CD4-positive, alpha-beta memory T cell (primary cell): Measurements from ENCODE around the gene C20orf204. TPM values are rescaled to one million over a fixed set of nuclear protein-coding genes. Genes with fewer than 3 reads are reported as not detected.
"Not testable (repeated sequence)": the region's sequence is repeated elsewhere in the genome, so short reads cannot be mapped to it uniquely, and the experiment has no call there.

ENCODE experiments used
- CTCF ChIA-PET: fragments of 350-600 bp; sonication (Branson Sonifier 250); formaldehyde crosslinking; loops from one replicate; lab custom pipeline; 2021; ENCODE audit warnings: inconsistent platforms; ENCODE audit not compliant: partially characterized antibody; lab: Charles Lee
- POLR2A ChIA-PET: fragments of 350-600 bp; sonication (Branson Sonifier 250); formaldehyde crosslinking; loops from one replicate; lab custom pipeline; 2021; ENCODE audit not compliant: partially characterized antibody; lab: Charles Lee
- DNase-seq, 5 donors: peaks; one replicate each; pipeline versions ENCODE4 v3.0.0 to v3.0.0-alpha.2; 2020 to 2022; ENCODE audit warnings: mixed read lengths in 1 of 5
- H3K27ac ChIP-seq: one replicate; pipeline ENCODE4 v1.7.0; 2013; ENCODE audit warnings: low read depth, low read length
- H3K27me3 ChIP-seq: 2 replicates; pipeline ENCODE4 v1.7.0; 2013; ENCODE audit warnings: mild to moderate bottlenecking, low read length, moderate library complexity; ENCODE audit not compliant: insufficient read depth
- H3K36me3 ChIP-seq: 2 replicates; pipeline ENCODE4 v1.7.0; 2013; ENCODE audit warnings: mild to moderate bottlenecking, low read length, moderate library complexity; ENCODE audit not compliant: insufficient read depth
- H3K4me1 ChIP-seq: 2 replicates; pipeline ENCODE4 v1.7.0; 2013; ENCODE audit warnings: mild to moderate bottlenecking, low read length, moderate library complexity; ENCODE audit not compliant: insufficient read depth
- H3K4me3 ChIP-seq, 2 donors: one replicate each; pipeline ENCODE4 v1.7.0; 2013; ENCODE audit warnings: low read length in 2 of 2, mild to moderate bottlenecking in 1 of 2
- H3K9me3 ChIP-seq, 2 donors: one replicate each; pipeline ENCODE4 v1.7.0; 2013; ENCODE audit warnings: low read length in 2 of 2, control low read depth in 1 of 2; ENCODE audit not compliant: control insufficient read depth in 1 of 2
- H3K27ac Mint-ChIP-seq, 7 donors: one replicate each; pipeline ENCODE4 v1.8.0; 2020 to 2021; ENCODE audit warnings: mixed read lengths in 7 of 7, mild to moderate bottlenecking in 6 of 7, inconsistent platforms in 3 of 7, moderate library complexity in 3 of 7
- H3K27me3 Mint-ChIP-seq, 2 donors: one replicate each; pipeline ENCODE4 v1.8.0; 2020 to 2021; ENCODE audit warnings: mixed read lengths in 2 of 2
- H3K36me3 Mint-ChIP-seq, 2 donors: one replicate each; pipeline ENCODE4 v1.8.0; 2020 to 2021; ENCODE audit warnings: mixed read lengths in 2 of 2, inconsistent platforms in 1 of 2, mild to moderate bottlenecking in 1 of 2
- H3K4me1 Mint-ChIP-seq, 4 donors: one replicate each; pipeline ENCODE4 v1.8.0; 2020 to 2021; ENCODE audit warnings: mixed read lengths in 4 of 4, mild to moderate bottlenecking in 1 of 4
- H3K4me3 Mint-ChIP-seq, 8 donors: one replicate each; pipeline ENCODE4 v1.8.0; 2020 to 2021; ENCODE audit warnings: mixed read lengths in 8 of 8, mild to moderate bottlenecking in 7 of 8, moderate library complexity in 6 of 8, inconsistent platforms in 3 of 8
- H3K9me3 Mint-ChIP-seq, 8 donors: one replicate each; pipeline ENCODE4 v1.8.0; 2020 to 2021; ENCODE audit warnings: mixed read lengths in 8 of 8, mild to moderate bottlenecking in 5 of 8, inconsistent platforms in 3 of 8, moderate library complexity in 1 of 8
- intact Hi-C: fragments of 100-400 bp; cut with micrococcal nuclease; formaldehyde crosslinking; loops from one replicate; pipeline ENCODE4 v1.15.1; 2023
- microRNA-seq: library from miRNA; unstranded; fragments of <30 nt; microRNA quantifications from one replicate; pipeline ENCODE4 v1.2.0, GENCODE V29; 2021; ENCODE audit warnings: borderline replicate concordance, borderline number of aligned reads, borderline microRNAs expressed, mixed read lengths
- polyA plus RNA-seq, 2 donors: library from polyadenylated mRNA; unstranded; fragments of 300-500 nt; fragmentation: Illumina TruSeq; gene quantifications; one replicate each; pipeline ENCODE4 v1.2.3, GENCODE V29; 2021
- total RNA-seq, 2 experiments: library from RNA; stranded (reverse); gene quantifications; one replicate each; pipeline ENCODE4 v1.2.3, GENCODE V29; 2021

Gene C20orf204
- total and polyA plus RNA-seq, 4 experiments from 2014 or later: 0.22 to 4.1 (median 3.7) TPM; not detected in 1

GRCh38 chr20:64088586-64088985 lies 52.6 kb downstream of the C20orf204 start:
- CTCF ChIA-PET: not testable (repeated sequence)

More at GRCh38 chr20:64088586-64088985, 52.6 kb downstream of the C20orf204 start:
- H3K9me3 ChIP-seq, H3K4me3 Mint-ChIP-seq, H3K36me3 Mint-ChIP-seq, H3K27me3 ChIP-seq, H3K27ac ChIP-seq, DNase-seq, H3K36me3 ChIP-seq, intact Hi-C loops, H3K4me3 ChIP-seq, H3K4me1 ChIP-seq, H3K27ac Mint-ChIP-seq, POLR2A ChIA-PET, H3K27me3 Mint-ChIP-seq: not testable (repeated sequence)
- Mint-ChIP-seq H3K4me1 (peaks cover 6 to 15% (median 8%) of the 10 kb centered on the region in 4 donors), H3K9me3 (peaks cover 0 to 14% (median 3%) of the 10 kb centered on the region in 8 donors)

Small RNAs within 50 kb of the gene (microRNA-seq; reads per million reads assigned to microRNA genes)
- not detected for gene MIR6813

Other genes with a start within 250 kb of the C20orf204 start
- under 1 TPM; 0.28 to 0.87 TPM for gene ZBTB46, start 204.9 kb upstream of the C20orf204 start, total RNA-seq
- under 1 TPM in 1 of 2 donors, not detected in 1; 0.09 TPM for gene ZBTB46, start 204.9 kb upstream of the C20orf204 start, polyA plus RNA-seq
- gene ABHD16B, start 174.7 kb upstream of the C20orf204 start, total RNA-seq: not detected
- gene ABHD16B, start 174.7 kb upstream of the C20orf204 start, polyA plus RNA-seq: not detected
- 10 to 100 TPM; 44.4 to 44.9 TPM for gene TPD52L2, start 170.9 kb upstream of the C20orf204 start, total RNA-seq
- 10 to 100 TPM; 66.4 to 76.1 TPM for gene TPD52L2, start 170.9 kb upstream of the C20orf204 start, polyA plus RNA-seq
- 10 to 100 TPM; 53.3 to 54.4 TPM for gene DNAJC5, start 141.1 kb upstream of the C20orf204 start, total RNA-seq
- 1 to 10 TPM; 4.9 to 9.2 TPM for gene DNAJC5, start 141.1 kb upstream of the C20orf204 start, polyA plus RNA-seq
- gene UCKL1, start 79.8 kb upstream of the C20orf204 start, total RNA-seq: 10 to 100 TPM; 53.7 to 55.1 TPM
- 10 to 100 TPM; 26.2 to 31.8 TPM for gene UCKL1, start 79.8 kb upstream of the C20orf204 start, polyA plus RNA-seq
- 10 to 100 TPM; 20.7 to 22.0 TPM for gene ZNF512B, start 66.3 kb upstream of the C20orf204 start, total RNA-seq
- 1 to 10 TPM in 1 of 2 donors, under 1 TPM in 1; 0.20 to 1.7 TPM for gene ZNF512B, start 66.3 kb upstream of the C20orf204 start, polyA plus RNA-seq
- 1 to 10 TPM; 7.4 to 7.5 TPM for gene SAMD10, start 56.5 kb upstream of the C20orf204 start, total RNA-seq
- gene SAMD10, start 56.5 kb upstream of the C20orf204 start, polyA plus RNA-seq: 10 to 100 TPM in 1 of 2 donors, 1 to 10 TPM in 1; 9.7 to 13.0 TPM
- gene PRPF6, start 55.0 kb upstream of the C20orf204 start, total RNA-seq: 10 to 100 TPM; 86.4 to 88.7 TPM
- gene PRPF6, start 55.0 kb upstream of the C20orf204 start, polyA plus RNA-seq: 100 to 1,000 TPM in 1 of 2 donors, 10 to 100 TPM in 1; 63.8 to 101 TPM
- gene SOX18, start 13.5 kb downstream of the C20orf204 start, total RNA-seq: not detected
- gene SOX18, start 13.5 kb downstream of the C20orf204 start, polyA plus RNA-seq: not detected
- gene TCEA2, start 27.0 kb downstream of the C20orf204 start, total RNA-seq: 10 to 100 TPM; 43.3 to 45.9 TPM
- 10 to 100 TPM; 24.6 to 27.9 TPM for gene TCEA2, start 27.0 kb downstream of the C20orf204 start, polyA plus RNA-seq
- gene RGS19, start 43.3 kb downstream of the C20orf204 start, total RNA-seq: 10 to 100 TPM; 35.0 to 35.6 TPM
- gene RGS19, start 43.3 kb downstream of the C20orf204 start, polyA plus RNA-seq: 100 to 1,000 TPM; 112 to 116 TPM
- 1 to 10 TPM in 1 of 2 experiments, under 1 TPM in 1; 0.87 to 1.1 TPM for gene OPRL1, start 43.9 kb downstream of the C20orf204 start, total RNA-seq
- 1 to 10 TPM in 1 of 2 donors, under 1 TPM in 1; 0.68 to 1.1 TPM for gene OPRL1, start 43.9 kb downstream of the C20orf204 start, polyA plus RNA-seq
- under 1 TPM in 1 of 2 experiments, not detected in 1; 0.39 TPM for gene LKAAEAR1, start 48.2 kb downstream of the C20orf204 start, total RNA-seq
- gene LKAAEAR1, start 48.2 kb downstream of the C20orf204 start, polyA plus RNA-seq: under 1 TPM; 0.30 to 0.63 TPM
- not detected for gene NPBWR2, start 71.4 kb downstream of the C20orf204 start, total RNA-seq
- not detected for gene NPBWR2, start 71.4 kb downstream of the C20orf204 start, polyA plus RNA-seq
- not detected for gene MYT1, start 128.3 kb downstream of the C20orf204 start, total RNA-seq
- gene MYT1, start 128.3 kb downstream of the C20orf204 start, polyA plus RNA-seq: not detected
- 100 to 1,000 TPM; 187 to 196 TPM for gene PCMTD2, start 219.6 kb downstream of the C20orf204 start, total RNA-seq
- 100 to 1,000 TPM in 1 of 2 donors, 10 to 100 TPM in 1; 52.5 to 111 TPM for gene PCMTD2, start 219.6 kb downstream of the C20orf204 start, polyA plus RNA-seq